ENCODE measurements around the gene BANP. TPM values are rescaled to one million over a fixed set of nuclear protein-coding genes. Genes with fewer than 3 reads are reported as not detected.

Gene BANP
- total RNA-seq, 1 donor from 2014 or later = 25.5 TPM

GRCh38 chr16:87921236-87921773 is 29.9 kb upstream of the BANP start:
- peaks cover 4% of the 10 kb centered on the region for H3K27me3 Mint-ChIP-seq (ENCODE audit: unreplicated experiment)
- no peak overlapping the region for H3K4me3 Mint-ChIP-seq (ENCODE audit: unreplicated experiment)
- no peak for TF ChIP-seq CTCF (IDR thresholded peaks at IDR 0.05; ENCODE audit: partially characterized antibody, unreplicated experiment)
- H3K27ac Mint-ChIP-seq (ENCODE audit: unreplicated experiment) = no peak overlapping the region
- no peak for DNase-seq
- H3K4me1 Mint-ChIP-seq (ENCODE audit: low read depth, unreplicated experiment) = peaks cover 18% of the 10 kb centered on the region
- peaks cover 5% of the 10 kb centered on the region for H3K9me3 Mint-ChIP-seq (ENCODE audit: unreplicated experiment)
- no peaks in the 10 kb centered on the region for H3K36me3 Mint-ChIP-seq (ENCODE audit: unreplicated experiment)

- peaks cover 20% of the 10 kb centered on the region for H3K4me1 Mint-ChIP-seq (ENCODE audit: low read depth, unreplicated experiment)
- no peak for TF ChIP-seq CTCF (IDR thresholded peaks at IDR 0.05; ENCODE audit: partially characterized antibody, unreplicated experiment)
- H3K36me3 Mint-ChIP-seq (ENCODE audit: unreplicated experiment) = no peaks in the 10 kb centered on the region
- peaks cover 3% of the 10 kb centered on the region for H3K27me3 Mint-ChIP-seq (ENCODE audit: unreplicated experiment)
- peak overlapping the region; percentile 38 for H3K27ac Mint-ChIP-seq (ENCODE audit: unreplicated experiment)
- DNase-seq = peak; percentile 31
- no peak overlapping the region for H3K4me3 Mint-ChIP-seq (ENCODE audit: unreplicated experiment)
- H3K9me3 Mint-ChIP-seq (ENCODE audit: unreplicated experiment) = peaks cover 5% of the 10 kb centered on the region
Measured at GRCh38 chr16:87922250-87922871, 28.9 kb upstream of the BANP start.

- H3K9me3 Mint-ChIP-seq (ENCODE audit: unreplicated experiment) = peaks cover 3% of the 10 kb centered on the region
- H3K27ac Mint-ChIP-seq (ENCODE audit: unreplicated experiment) = peak overlapping the region; percentile 66
Measured at GRCh38 chr16:87924041-87924810, 27.0 kb upstream of the BANP start.

DNA sequence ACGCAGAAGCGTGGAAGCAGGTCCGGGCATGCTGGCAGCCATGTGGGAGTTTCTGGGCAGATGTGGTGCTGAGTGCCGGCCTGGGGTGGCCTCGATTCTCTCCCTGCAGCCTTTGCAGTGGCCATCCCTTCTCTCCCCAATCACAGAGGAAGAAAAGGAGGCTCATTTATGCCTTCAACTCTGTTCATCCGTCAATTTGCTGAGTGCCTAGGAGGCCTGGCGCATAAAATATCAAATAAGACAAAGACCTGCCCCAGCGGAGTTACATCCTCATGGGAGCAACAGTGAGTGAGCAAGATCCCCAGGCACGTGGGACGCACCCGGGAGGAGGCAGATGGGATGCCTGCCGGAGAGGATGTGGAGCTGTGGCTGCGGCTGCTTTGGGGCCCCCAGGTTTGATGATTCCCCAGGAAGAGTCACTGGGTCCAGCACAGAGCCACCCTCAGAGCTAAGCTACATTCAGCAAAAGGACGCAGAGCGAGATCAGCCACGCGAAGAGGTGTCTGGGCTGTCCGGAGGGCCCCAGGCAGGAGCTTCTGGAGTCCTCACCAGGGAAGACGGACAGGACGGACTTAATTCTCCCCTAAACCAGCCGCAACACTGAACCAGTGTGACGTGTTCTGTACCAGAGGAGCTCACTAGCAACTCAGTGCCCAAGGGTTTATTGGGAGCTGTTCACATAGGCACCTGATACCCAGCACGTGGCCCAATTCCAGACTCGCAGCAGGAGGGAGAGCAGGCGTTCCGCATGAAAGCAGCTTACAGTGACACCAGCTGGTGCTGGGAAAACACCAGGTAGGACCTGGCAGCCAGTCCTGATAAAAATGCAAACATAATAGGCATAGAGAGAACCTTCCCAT is 26.2 kb upstream of the BANP start:
- peak overlapping the region; percentile 66 for H3K27ac Mint-ChIP-seq (ENCODE audit: unreplicated experiment)
- no peak for TF ChIP-seq CTCF (IDR thresholded peaks at IDR 0.05; ENCODE audit: partially characterized antibody, unreplicated experiment)
- peaks cover 3% of the 10 kb centered on the region for H3K9me3 Mint-ChIP-seq (ENCODE audit: unreplicated experiment)
- H3K4me1 Mint-ChIP-seq (ENCODE audit: low read depth, unreplicated experiment) = peaks cover 22% of the 10 kb centered on the region
- no peaks in the 10 kb centered on the region for H3K36me3 Mint-ChIP-seq (ENCODE audit: unreplicated experiment)
- peak overlapping the region; percentile 39 for H3K4me3 Mint-ChIP-seq (ENCODE audit: unreplicated experiment)
- H3K27me3 Mint-ChIP-seq (ENCODE audit: unreplicated experiment) = peaks cover 4% of the 10 kb centered on the region
- no peak for DNase-seq

More at GRCh38 chr16:87924041-87924810, 27.0 kb upstream of the BANP start:
- Mint-ChIP-seq H3K36me3 (ENCODE audit: unreplicated experiment) (no peaks in the 10 kb centered on the region), H3K4me3 (ENCODE audit: unreplicated experiment) (peak overlapping the region; percentile 65), H3K4me1 (ENCODE audit: low read depth, unreplicated experiment) (peaks cover 20% of the 10 kb centered on the region), H3K27me3 (ENCODE audit: unreplicated experiment) (peaks cover 2% of the 10 kb centered on the region)
- peak; percentile 32 for DNase-seq
- no peak for TF ChIP-seq CTCF (IDR thresholded peaks at IDR 0.05; ENCODE audit: partially characterized antibody, unreplicated experiment)
